NCI-H345 treated with DMSO at 0.1 percent for 48 hours (cell line): Measurements from ENCODE around the gene CISD2.
"Not testable (repeated sequence)": the region's sequence is repeated elsewhere in the genome, so short reads cannot be mapped to it uniquely, and the experiment has no call there.

ENCODE experiments used
- DNase-seq: peaks from one replicate; lab custom pipeline; 2025; ENCODE audit not compliant: unreplicated experiment; lab: John Stamatoyannopoulos, UW

The CISD2 gene, protein sequence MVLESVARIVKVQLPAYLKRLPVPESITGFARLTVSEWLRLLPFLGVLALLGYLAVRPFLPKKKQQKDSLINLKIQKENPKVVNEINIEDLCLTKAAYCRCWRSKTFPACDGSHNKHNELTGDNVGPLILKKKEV

GRCh38 chr4:102868781-102869568, at the start of gene CISD2:
Gene CISD2, plus strand, starts transcription at chr4:102868992. Its CDS starts 93 bp downstream, at chr4:102869085.
- peak; percentile 70 for DNase-seq

DNA sequence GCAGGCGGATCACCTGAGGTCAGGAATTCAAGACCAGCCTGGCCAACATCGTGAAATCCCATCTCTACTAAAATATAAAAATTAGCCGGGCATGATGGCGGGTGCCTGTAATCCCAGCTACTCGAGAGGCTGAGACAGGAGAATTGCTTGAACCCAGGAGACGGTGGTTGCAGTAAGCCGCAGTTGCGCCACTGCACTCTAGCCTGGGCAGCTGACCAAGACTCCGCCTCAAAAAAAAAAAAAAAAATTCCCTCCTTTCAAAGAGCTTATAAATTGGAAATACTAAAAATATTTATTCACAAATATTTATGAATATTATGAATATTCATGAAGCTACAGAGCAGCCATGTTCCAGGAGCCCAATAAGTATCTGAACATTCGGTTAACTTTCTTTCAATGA, 49.7 kb upstream of the CISD2 start:
- DNase-seq: not testable (repeated sequence)

DNA sequence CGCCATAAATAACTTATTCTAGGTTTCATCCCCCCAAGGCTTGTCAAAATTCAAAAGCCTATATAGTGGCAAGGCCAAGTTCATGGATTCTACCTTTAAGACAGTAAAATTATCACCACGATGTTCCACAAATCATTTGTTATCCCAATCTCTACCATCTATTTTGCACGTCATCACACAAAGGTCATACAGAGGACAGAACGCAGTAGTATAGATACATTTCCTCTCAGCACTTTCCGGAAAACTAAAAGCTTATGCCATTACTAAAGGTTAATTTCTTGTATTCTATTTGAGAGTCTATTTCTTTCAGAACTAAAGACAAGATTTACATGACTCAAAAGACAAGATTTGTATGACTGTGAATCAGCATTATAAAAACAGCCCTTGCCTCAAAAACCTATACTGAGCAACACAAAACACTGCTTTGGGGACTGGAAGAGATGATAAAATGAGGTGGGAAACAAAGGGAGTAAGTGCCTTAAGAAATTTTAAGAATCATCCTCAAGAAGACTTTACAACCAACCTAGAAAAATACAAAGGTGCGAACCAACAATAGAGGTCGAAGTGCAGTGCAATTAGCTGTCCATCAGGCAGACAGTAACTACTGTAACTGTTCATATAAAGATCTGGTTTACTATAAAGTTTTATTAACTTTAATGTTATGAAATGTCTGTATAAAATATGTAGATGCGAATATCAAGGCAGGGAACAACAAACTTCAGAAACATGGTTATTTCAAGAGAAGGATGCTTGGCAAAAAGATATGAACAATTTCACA, 49.0 kb upstream of the CISD2 start:
- DNase-seq: no peak

- DNase-seq: no peak
Observed at GRCh38 chr4:102823464-102823863, 45.3 kb upstream of the CISD2 start.

DNA sequence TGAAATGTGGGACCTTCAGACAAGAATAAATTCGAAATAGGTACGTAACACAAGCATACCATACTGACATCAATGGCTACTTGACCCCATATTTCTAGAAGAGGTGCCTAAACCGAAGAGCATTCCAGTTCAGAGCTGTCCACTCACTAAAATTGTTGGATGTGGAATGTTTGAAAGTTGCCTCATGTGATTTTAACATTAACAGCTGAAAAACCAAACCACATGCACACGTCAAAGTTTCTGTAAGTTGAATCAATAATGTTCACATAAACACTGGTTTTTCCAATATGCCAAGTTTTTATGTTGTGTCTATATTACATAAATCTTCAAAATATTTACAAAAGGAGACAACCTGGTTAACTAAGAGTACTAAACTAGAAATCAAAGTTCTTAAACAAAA, 44.9 kb upstream of the CISD2 start:
- no peak for DNase-seq

DNA sequence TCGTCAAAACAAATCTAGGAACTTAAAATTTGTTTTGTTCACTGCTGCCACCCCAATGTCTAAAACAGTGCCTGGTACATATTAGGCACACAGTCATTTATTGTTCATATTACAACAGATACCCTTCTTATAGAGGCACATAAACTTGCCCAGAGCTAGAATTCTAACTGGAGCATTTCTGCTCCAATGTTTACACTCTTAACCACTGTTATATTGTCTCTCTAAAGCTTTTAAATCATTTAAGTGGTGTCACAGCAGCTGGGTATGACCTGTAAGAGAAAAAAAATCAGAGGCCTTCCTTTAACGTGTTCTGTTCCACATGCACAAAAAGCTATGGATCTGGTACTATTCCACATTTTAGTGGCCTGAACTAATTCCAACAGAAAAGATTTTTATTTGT, 44.4 kb upstream of the CISD2 start:
- DNase-seq: no peak

DNA sequence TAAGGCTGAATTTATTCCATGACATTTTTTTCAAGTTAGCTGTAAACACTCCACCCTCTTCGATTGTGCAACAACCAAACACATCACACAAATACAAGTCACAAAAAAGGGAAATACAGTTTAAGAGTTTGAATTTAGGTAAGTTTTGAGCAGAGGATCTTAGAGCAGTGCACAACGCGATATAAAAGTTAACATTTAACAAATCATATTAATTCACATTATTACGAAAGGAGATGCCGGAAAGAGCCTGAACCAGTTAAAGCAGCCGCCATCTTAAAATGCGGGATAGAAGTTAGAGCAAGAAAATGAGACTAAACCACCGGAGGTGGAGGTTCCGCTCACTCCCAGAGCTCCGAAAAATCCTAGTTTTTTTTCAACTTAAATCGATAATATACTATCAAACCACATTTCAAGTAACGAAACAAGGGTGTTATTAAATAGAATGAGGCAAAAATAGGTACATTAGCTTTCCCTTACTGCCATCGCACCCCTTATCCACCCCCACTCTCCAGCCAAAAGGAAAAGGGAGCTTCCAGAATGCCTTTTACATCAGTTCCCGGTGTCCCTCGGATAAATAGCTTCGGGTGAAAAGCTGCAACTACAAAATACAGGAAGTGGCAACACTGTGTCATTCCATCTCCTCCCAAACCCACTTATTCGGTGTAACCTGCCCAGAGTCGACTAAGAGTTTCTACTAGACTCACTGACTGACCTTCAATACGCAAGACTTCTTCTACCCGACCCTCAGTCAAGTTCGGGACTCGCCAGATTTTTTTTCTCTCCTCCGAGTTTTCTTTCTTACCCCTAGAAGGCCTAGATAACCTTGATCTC, 43.3 kb upstream of the CISD2 start:
- no peak for DNase-seq

DNA sequence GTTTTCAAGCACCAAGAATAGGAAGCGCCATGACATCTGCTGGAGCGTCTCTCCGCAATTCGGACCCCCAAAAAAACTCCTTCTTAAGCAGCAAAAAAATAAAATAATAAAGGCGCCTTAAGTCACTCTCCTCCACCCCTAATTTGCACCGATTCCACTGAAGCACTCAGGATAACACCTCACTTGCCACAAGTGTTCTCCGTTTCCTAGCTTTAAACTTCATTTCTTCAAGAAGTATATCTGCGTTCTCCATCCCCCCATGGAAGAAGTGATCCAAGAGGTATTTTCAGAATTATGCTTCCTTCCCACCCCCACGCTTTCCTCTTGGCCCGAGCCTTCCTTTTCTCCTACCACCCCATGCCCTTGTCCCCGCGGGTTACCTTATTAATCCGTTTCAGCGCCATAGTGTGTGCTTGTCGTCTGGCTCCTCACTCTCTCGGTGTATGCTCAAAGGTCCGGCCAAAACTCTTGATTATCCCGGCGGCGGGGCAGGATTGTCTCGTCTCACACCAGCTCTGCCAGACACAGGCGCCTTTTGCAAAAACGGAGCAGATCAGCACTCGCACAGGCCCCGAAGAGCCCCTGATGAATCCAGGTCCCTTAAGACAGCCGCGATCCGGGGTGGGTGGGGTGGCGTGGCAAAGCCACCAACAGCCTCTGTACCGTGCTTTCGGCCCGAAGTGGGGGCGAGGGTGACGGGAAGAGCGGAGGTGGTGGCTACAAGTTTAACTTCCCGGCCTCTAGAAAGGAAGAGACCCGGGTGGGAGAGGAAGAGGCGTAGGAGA, 42.5 kb upstream of the CISD2 start:
- no peak for DNase-seq

- peak; percentile 85 for DNase-seq
Observed at GRCh38 chr4:102826890-102827673, 41.7 kb upstream of the CISD2 start, which contains the start of gene UBE2D3. Gene UBE2D3, minus strand, starts transcription at chr4:102827551. Its CDS starts 1,043 bp downstream, at chr4:102826508.

GRCh38 chr4:102827674-102828496, 40.9 kb upstream of the CISD2 start:
- peak; percentile 95 for DNase-seq

DNA sequence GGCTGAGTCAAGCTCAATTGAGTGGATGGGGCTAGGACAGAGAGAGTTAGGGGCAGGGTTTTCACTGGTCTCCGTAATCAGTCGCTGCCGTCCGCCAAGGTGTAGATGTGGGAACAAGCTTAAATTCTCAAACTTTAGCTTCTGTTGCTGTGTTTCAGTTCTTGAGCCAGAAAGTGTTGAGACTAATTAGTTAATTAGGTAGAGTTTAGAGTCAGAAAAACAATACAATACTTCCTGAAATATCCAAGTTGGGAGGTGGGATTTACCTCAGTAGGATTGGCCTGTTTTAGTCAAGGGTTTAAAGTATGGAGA, 40.3 kb upstream of the CISD2 start:
- DNase-seq: no peak

DNA sequence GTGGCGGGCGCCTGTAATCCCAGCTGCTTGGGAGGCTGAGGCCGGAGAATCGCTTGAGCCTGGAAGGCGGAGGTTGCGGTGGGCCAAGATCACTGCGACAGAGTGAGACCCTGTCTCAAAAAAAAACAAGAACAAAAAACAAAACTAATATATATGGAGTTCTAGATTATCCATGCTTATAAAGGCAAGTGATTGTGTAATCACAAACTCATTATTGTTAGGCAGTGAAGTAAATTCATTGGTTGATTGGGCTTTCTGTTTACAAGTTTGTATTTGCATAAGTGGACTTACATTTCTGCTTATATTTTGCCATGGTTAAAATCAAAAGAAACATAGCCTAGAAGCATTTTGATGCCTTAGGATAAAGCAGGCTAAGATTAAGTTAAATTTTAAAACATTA, 39.0 kb upstream of the CISD2 start:
- DNase-seq: no peak

GRCh38 chr4:102832105-102832504, 36.7 kb upstream of the CISD2 start:
- DNase-seq: no peak

DNA sequence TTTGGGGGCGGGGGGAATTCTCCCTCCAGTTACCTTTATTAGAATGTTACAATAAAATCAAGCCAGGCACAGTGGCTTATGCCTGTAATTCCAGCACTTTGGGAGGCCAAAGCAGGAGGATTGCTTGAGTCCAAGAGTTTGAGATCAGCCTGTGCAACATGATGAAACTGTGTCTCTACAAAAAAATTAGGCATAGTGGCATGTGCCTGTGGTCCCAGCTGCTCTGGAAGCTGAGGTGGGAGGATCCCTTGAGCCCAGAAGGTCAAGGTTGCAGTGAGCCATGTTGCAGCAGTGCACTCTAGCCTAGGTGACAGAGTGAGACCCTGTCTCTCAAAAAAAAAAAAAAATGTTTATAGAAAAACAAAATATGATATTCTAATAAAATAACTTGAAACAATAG, 36.1 kb upstream of the CISD2 start:
- no peak for DNase-seq

DNA sequence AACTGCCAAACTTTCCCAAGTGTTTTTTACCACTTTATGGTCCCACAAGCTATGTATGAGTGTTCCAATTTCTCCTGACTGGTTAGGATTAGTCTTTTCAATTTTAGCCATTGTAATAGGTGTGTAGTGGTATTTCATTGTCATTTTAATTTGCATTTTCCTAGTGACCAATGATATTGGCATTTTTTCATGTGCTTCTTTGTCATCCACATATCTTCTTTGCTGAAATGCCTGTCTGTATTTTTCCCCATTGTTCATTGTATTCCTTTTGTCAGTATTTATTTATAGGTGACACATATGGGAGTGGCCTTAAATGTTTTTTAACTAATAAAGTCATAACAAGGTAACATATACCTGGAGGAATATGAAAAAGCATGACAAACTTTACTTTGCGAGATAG, 32.2 kb upstream of the CISD2 start:
- no peak for DNase-seq

DNA sequence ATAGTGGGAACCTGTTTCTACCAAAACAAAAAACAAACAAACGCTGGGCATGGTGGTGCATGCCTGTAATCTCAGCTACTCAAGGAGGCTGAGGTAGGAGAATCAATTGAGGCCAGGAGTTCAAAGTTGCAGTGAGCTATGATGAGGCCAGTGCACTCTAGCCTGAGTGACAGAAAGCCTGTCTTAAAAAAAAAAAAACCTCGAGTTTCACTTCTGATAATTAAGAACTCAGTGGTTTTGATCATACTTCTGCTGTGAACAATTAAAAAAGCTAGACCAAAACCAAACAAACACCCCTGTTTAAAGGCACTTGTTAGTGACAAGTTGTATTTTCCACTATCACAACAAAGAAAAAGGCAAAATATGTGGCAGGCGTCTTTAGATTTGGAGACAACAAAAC, 26.4 kb upstream of the CISD2 start:
- no peak for DNase-seq

GRCh38 chr4:102843273-102843672, 25.5 kb upstream of the CISD2 start:
- DNase-seq: no peak

GRCh38 chr4:102843938-102844337, 24.9 kb upstream of the CISD2 start:
- DNase-seq: no peak

- DNase-seq: no peak
Observed at GRCh38 chr4:102847687-102848086, 21.1 kb upstream of the CISD2 start.
